GM23248 (cell line): ENCODE measurements around the gene TMBIM4.

ENCODE experiments used
- EZH2 ChIP-seq: fragments of 200-600 bp; sonication (generic); IDR thresholded peaks from 2 replicates; pipeline ENCODE4 v1.6.1; 2018; ENCODE audit warnings: antibody characterized with exemption, mild to moderate bottlenecking; ENCODE audit not compliant: insufficient read depth, poor library complexity, severe bottlenecking
- EZH2phosphoT487 ChIP-seq: fragments of 200-600 bp; sonication (generic); IDR thresholded peaks from 2 replicates; pipeline ENCODE4 v1.6.1; 2018; ENCODE audit warnings: antibody characterized with exemption, moderate library complexity, mild to moderate bottlenecking, low read depth; ENCODE audit not compliant: insufficient read depth

- TF ChIP-seq EZH2 (no peak), EZH2phosphoT487 (no peak)
Measured at GRCh38 chr12:66188584-66189485, 19.0 kb upstream of the TMBIM4 start, which contains the start of gene IRAK3.
